ENCODE measurements around the gene CIITA. TPM values are rescaled to one million over a fixed set of nuclear protein-coding genes. Genes with fewer than 3 reads are reported as not detected.

Gene CIITA
- total RNA-seq, 2 experiments from 2014 or later: 2.4 to 3.0 TPM

- ATAC-seq (ENCODE audit: poor library complexity): no peak
- no peak overlapping the region for H3K27ac Mint-ChIP-seq
These were observed 95.9 kb downstream of the CIITA start for GRCh38 chr16:10972819-10973464.

GRCh38 chr16:10976634-10977033 lies 99.6 kb downstream of the CIITA start:
- Mint-ChIP-seq H3K27me3 (no peaks in the 10 kb centered on the region), H3K4me1 (ENCODE audit: low read depth) (peaks cover 21% of the 10 kb centered on the region), H3K27ac (no peak overlapping the region), H3K9me3 (no peaks in the 10 kb centered on the region), H3K4me3 (no peak overlapping the region), H3K36me3 (ENCODE audit: low read depth) (peaks cover 76% of the 10 kb centered on the region)
- no peak for TF ChIP-seq CTCF (IDR thresholded peaks at IDR 0.05)
- H3K9me3 ChIP-seq (ENCODE audit: control insufficient read depth in 1 of 2, insufficient read depth in 1 of 2, low read length in 2 of 2): no peaks in the 10 kb centered on the region
- POLR2A ChIA-PET: no interaction called here
- no peaks in the 10 kb centered on the region for H3K27me3 ChIP-seq (ENCODE audit: control insufficient read depth in 1 of 2, insufficient read depth in 2 of 2, low read length in 2 of 2)
- ATAC-seq (ENCODE audit: poor library complexity) (no peak), DNase-seq (no peak)
- intact Hi-C loops (cut with DNase I, micrococcal nuclease): no loop called here
- H3K4me3 ChIP-seq (ENCODE audit: low read length): no peak overlapping the region
- CTCF ChIA-PET: no interaction called here
- H3K27ac ChIP-seq (ENCODE audit: low read depth in 1 of 2, low read length in 2 of 2): no peak overlapping the region
- peaks cover 48% of the 10 kb centered on the region for H3K36me3 ChIP-seq (ENCODE audit: insufficient read depth, low read length)
- H3K4me1 ChIP-seq (ENCODE audit: insufficient read depth, low read length): peaks cover 17% of the 10 kb centered on the region

More at GRCh38 chr16:10972819-10973464, 95.9 kb downstream of the CIITA start:
- Mint-ChIP-seq H3K36me3 (ENCODE audit: low read depth) (peaks cover 70% of the 10 kb centered on the region), H3K9me3 (no peaks in the 10 kb centered on the region), H3K4me1 (ENCODE audit: low read depth) (peaks cover 25% of the 10 kb centered on the region), H3K27me3 (no peaks in the 10 kb centered on the region), H3K4me3 (no peak overlapping the region)
- TF ChIP-seq CTCF (IDR thresholded peaks at IDR 0.05): no peak
- H3K36me3 ChIP-seq (ENCODE audit: insufficient read depth, low read length): peaks cover 55% of the 10 kb centered on the region
- POLR2A ChIA-PET: no interaction called here
- H3K9me3 ChIP-seq (ENCODE audit: control insufficient read depth in 1 of 2, insufficient read depth in 1 of 2, low read length in 2 of 2): no peaks in the 10 kb centered on the region
- H3K27ac ChIP-seq (ENCODE audit: low read depth in 1 of 2, low read length in 2 of 2): no peak overlapping the region
- intact Hi-C loops (cut with DNase I, micrococcal nuclease): loop anchor here in 1 of 2 experiments (5.0 kb wide), 1 partner anchor 384 kb away; no protein-coding TSS in a partner anchor
- H3K4me3 ChIP-seq (ENCODE audit: low read length): no peak overlapping the region
- H3K27me3 ChIP-seq (ENCODE audit: control insufficient read depth in 1 of 2, insufficient read depth in 2 of 2, low read length in 2 of 2): no peaks in the 10 kb centered on the region
- peaks cover 17% of the 10 kb centered on the region for H3K4me1 ChIP-seq (ENCODE audit: insufficient read depth, low read length)
- no peak for DNase-seq
- CTCF ChIA-PET: interaction anchor here (1.0 kb wide), 1 partner anchor 13 kb away, joined by 3 read pairs; no protein-coding TSS in a partner anchor

GRCh38 chr16:10978124-10978523 lies 101.1 kb downstream of the CIITA start:
- intact Hi-C loops (cut with DNase I, micrococcal nuclease): no loop called here
- no peak for TF ChIP-seq CTCF (IDR thresholded peaks at IDR 0.05)

More at GRCh38 chr16:10978124-10978523, 101.1 kb downstream of the CIITA start:
- CTCF ChIA-PET: no interaction called here
- no peaks in the 10 kb centered on the region for H3K9me3 ChIP-seq (ENCODE audit: control insufficient read depth in 1 of 2, insufficient read depth in 1 of 2, low read length in 2 of 2)
- peaks cover 8% of the 10 kb centered on the region for H3K4me1 Mint-ChIP-seq (ENCODE audit: low read depth)
- ATAC-seq (ENCODE audit: poor library complexity): no peak
- no peak overlapping the region for H3K27ac Mint-ChIP-seq
- no peaks in the 10 kb centered on the region for H3K27me3 ChIP-seq (ENCODE audit: control insufficient read depth in 1 of 2, insufficient read depth in 2 of 2, low read length in 2 of 2)
- POLR2A ChIA-PET: no interaction called here
- peaks cover 48% of the 10 kb centered on the region for H3K36me3 ChIP-seq (ENCODE audit: insufficient read depth, low read length)
- no peak overlapping the region for H3K27ac ChIP-seq (ENCODE audit: low read depth in 1 of 2, low read length in 2 of 2)
- no peak overlapping the region for H3K4me3 ChIP-seq (ENCODE audit: low read length)
- H3K4me1 ChIP-seq (ENCODE audit: insufficient read depth, low read length): peaks cover 9% of the 10 kb centered on the region
- H3K27me3 Mint-ChIP-seq: no peaks in the 10 kb centered on the region
- no peaks in the 10 kb centered on the region for H3K9me3 Mint-ChIP-seq
- H3K36me3 Mint-ChIP-seq (ENCODE audit: low read depth): peaks cover 75% of the 10 kb centered on the region
- no peak for DNase-seq
- H3K4me3 Mint-ChIP-seq: no peak overlapping the region
